H7 (cell line): ENCODE measurements around the gene NFIC. TPM values are rescaled to one million over a fixed set of nuclear protein-coding genes. Genes with fewer than 3 reads are reported as not detected.
"Not testable (repeated sequence)": the region's sequence is repeated elsewhere in the genome, so short reads cannot be mapped to it uniquely, and the experiment has no call there.

Experiments
- DNase-seq: peaks from one replicate; pipeline ENCODE4 v3.0.0; 2012
- H3K27me3 ChIP-seq: 2 replicates; pipeline ENCODE4 v1.6.0; 2011; ENCODE audit warnings: mild to moderate bottlenecking, low read length; ENCODE audit not compliant: control insufficient read depth, insufficient read depth
- H3K36me3 ChIP-seq: replicated peaks from 2 replicates; pipeline ENCODE4 v1.5.1; 2011; ENCODE audit warnings: low read length; ENCODE audit not compliant: control insufficient read depth, insufficient read depth
- H3K4me3 ChIP-seq: 2 replicates; pipeline ENCODE4 v1.5.1; 2011; ENCODE audit warnings: low read depth, mild to moderate bottlenecking, control low read depth, low read length, moderate library complexity; ENCODE audit not compliant: insufficient read depth
- total RNA-seq: library from RNA; depleted of rRNA; stranded (reverse); fragments of >200 nt; shearing (Covaris generic); gene quantifications from 2 replicates; pipeline ENCODE4 v1.2.3, GENCODE V29; 2014

NFIC gene
- total RNA-seq, 1 experiment from 2014 or later: 1.7 TPM

- H3K4me3 ChIP-seq: peak within 1 kb of the TSS; percentile 94
- DNase-seq: peak; percentile 98
- no peaks in the 10 kb centered on the region for H3K27me3 ChIP-seq
- H3K36me3 ChIP-seq: peaks cover 5% of the 10 kb centered on the region
These were observed 134.2 kb downstream of the NFIC start, which contains the start of gene DOHH for GRCh38 chr19:3500429-3501101. Gene DOHH (minus strand): TSS chr19:3500674. CDS start chr19:3496814, 3,860 bp downstream.

GRCh38 chr19:3501780-3502179, 135.4 kb downstream of the NFIC start:
- no peak for DNase-seq
- Histone ChIP-seq H3K36me3 (peaks cover under 1% of the 10 kb centered on the region; the same call in 1 of the 2 replicates), H3K4me3 (no peak overlapping the region), H3K27me3 (no peaks in the 10 kb centered on the region)

GRCh38 chr19:3503036-3503572, 136.7 kb downstream of the NFIC start:
- Histone ChIP-seq H3K4me3 (no peak overlapping the region), H3K27me3 (no peaks in the 10 kb centered on the region), H3K36me3 (no peaks in the 10 kb centered on the region)
- DNase-seq: no peak

GRCh38 chr19:3504735-3505134, 138.4 kb downstream of the NFIC start:
- Histone ChIP-seq H3K4me3 (no peak overlapping the region), H3K27me3 (no peaks in the 10 kb centered on the region), H3K36me3 (peaks cover 2% of the 10 kb centered on the region)
- DNase-seq: no peak

- Histone ChIP-seq H3K36me3 (peaks cover 3% of the 10 kb centered on the region), H3K27me3 (no peaks in the 10 kb centered on the region), H3K4me3 (peak within 1 kb of the TSS; percentile 81)
- peak; percentile 99 for DNase-seq
These were observed 139.4 kb downstream of the NFIC start, which contains the start of gene FZR1 for GRCh38 chr19:3505598-3506383. Gene FZR1 (plus strand): TSS chr19:3506311. CDS start chr19:3522990, 16,679 bp downstream.

GRCh38 chr19:3506384-3507340, 140.3 kb downstream of the NFIC start:
- peaks cover 3% of the 10 kb centered on the region for H3K36me3 ChIP-seq
- H3K4me3 ChIP-seq: peak overlapping the region; percentile 81
- H3K27me3 ChIP-seq: no peaks in the 10 kb centered on the region
- peak; percentile 82 for DNase-seq

GRCh38 chr19:3507371-3508120, 141.2 kb downstream of the NFIC start:
- Histone ChIP-seq H3K27me3 (no peaks in the 10 kb centered on the region), H3K36me3 (peaks cover 3% of the 10 kb centered on the region), H3K4me3 (peak overlapping the region; percentile 81)
- peak; percentile 94 for DNase-seq

GRCh38 chr19:3508121-3508661, 141.8 kb downstream of the NFIC start:
- H3K36me3 ChIP-seq, H3K4me3 ChIP-seq, DNase-seq, H3K27me3 ChIP-seq: not testable (repeated sequence)

GRCh38 chr19:3508771-3509535, 142.6 kb downstream of the NFIC start:
- H3K4me3 ChIP-seq: no peak overlapping the region
- no peak for DNase-seq
- H3K36me3 ChIP-seq: peaks cover 3% of the 10 kb centered on the region
- H3K27me3 ChIP-seq: no peaks in the 10 kb centered on the region

GRCh38 chr19:3509566-3509989, 143.2 kb downstream of the NFIC start:
- Histone ChIP-seq H3K27me3 (no peaks in the 10 kb centered on the region), H3K4me3 (no peak overlapping the region), H3K36me3 (peaks cover 3% of the 10 kb centered on the region)
- no peak for DNase-seq

- Histone ChIP-seq H3K4me3 (no peak overlapping the region), H3K27me3 (no peaks in the 10 kb centered on the region), H3K36me3 (peaks cover 3% of the 10 kb centered on the region)
- DNase-seq: no peak
These were observed 144.3 kb downstream of the NFIC start for GRCh38 chr19:3510727-3511126.

GRCh38 chr19:3511506-3512251, 145.3 kb downstream of the NFIC start:
- Histone ChIP-seq H3K4me3 (no peak overlapping the region), H3K27me3 (no peaks in the 10 kb centered on the region), H3K36me3 (peaks cover 3% of the 10 kb centered on the region)
- no peak for DNase-seq
